Lung (tissue), 12 donors: ENCODE data around the gene LRRC1. TPM values are rescaled to one million over a fixed set of nuclear protein-coding genes. Genes with fewer than 3 reads are reported as not detected.

ENCODE experiments used
- ATAC-seq: fragments of 200-7000 bp; cut with Tn5 transposase; one replicate; pipeline ENCODE4 v1.9.1; 2020; ENCODE audit warnings: moderate number of reproducible peaks; ENCODE audit not compliant: insufficient read depth, low FRiP score
- DNase-seq, 3 donors: peaks; one replicate each; pipeline ENCODE4 v3.0.0-alpha.2; 2013 to 2017
- H3K27ac ChIP-seq, 2 donors: one replicate each; pipeline ENCODE4 v1.5.1; 2013; ENCODE audit warnings: mild to moderate bottlenecking in 2 of 2, moderate library complexity in 2 of 2, control low read depth in 1 of 2, inconsistent platforms in 1 of 2, low read depth in 1 of 2, low read length in 1 of 2
- H3K27me3 ChIP-seq, 3 donors: one replicate each; pipeline ENCODE4 v1.5.1; 2013; ENCODE audit warnings: low read length in 2 of 3; ENCODE audit not compliant: control insufficient read depth in 3 of 3, insufficient read depth in 3 of 3
- H3K36me3 ChIP-seq, 4 donors: one replicate each; pipeline ENCODE4 v1.5.1; 2013; ENCODE audit warnings: low read length in 4 of 4, mild to moderate bottlenecking in 1 of 4, moderate library complexity in 1 of 4; ENCODE audit not compliant: control insufficient read depth in 4 of 4, insufficient read depth in 4 of 4
- H3K4me1 ChIP-seq, 5 donors: one replicate each; pipeline ENCODE4 v1.5.1; 2013; ENCODE audit warnings: low read length in 5 of 5, mild to moderate bottlenecking in 2 of 5, moderate library complexity in 1 of 5; ENCODE audit not compliant: control insufficient read depth in 5 of 5, insufficient read depth in 5 of 5
- H3K4me3 ChIP-seq: one replicate; pipeline ENCODE4 v1.5.1; 2013; ENCODE audit warnings: mild to moderate bottlenecking, control low read depth, moderate library complexity
- H3K9ac ChIP-seq, 2 donors: one replicate each; pipeline ENCODE4 v1.5.1; 2013; ENCODE audit warnings: low read length in 2 of 2, control low read depth in 1 of 2; ENCODE audit not compliant: insufficient read depth in 1 of 2
- H3K9me3 ChIP-seq, 4 donors: one replicate each; pipeline ENCODE4 v1.5.1; 2013; ENCODE audit warnings: low read length in 3 of 4, mild to moderate bottlenecking in 1 of 4, moderate library complexity in 1 of 4; ENCODE audit not compliant: control insufficient read depth in 4 of 4, insufficient read depth in 3 of 4
- CTCF ChIP-seq: IDR thresholded peaks from 2 replicates; pipeline ENCODE4 v1.5.1; 2012; ENCODE audit warnings: mild to moderate bottlenecking; ENCODE audit errors: control extremely low read depth, extremely low read depth
- WGBS, 2 donors: extraction: QIAGEN DNeasy Blood & Tissue Kit; methylation state at CpG; one replicate each; pipeline ENCODE4 v1.1.7; 2013; 5-methylcytosine and 5-hydroxymethylcytosine counted together
- polyA plus RNA-seq, 2 donors: library from polyadenylated mRNA; stranded (reverse); fragments of 200-250 nt; gene quantifications; one replicate each; pipeline ENCODE4 v1.2.1, GENCODE V29; 2013
- total RNA-seq, 2 donors: library from RNA; depleted of rRNA in 1 of 2; stranded (reverse); fragments of >200 nt in 1 of 2; gene quantifications; one replicate each; pipeline ENCODE4 v1.2.1, GENCODE V29; 2014 to 2021
- donor health status: control.
- donor health status: control.
- donor health status: Bipolar disorder and iron deficiency.
- donor health status: healthy.
- donor health status: DM: yes; HTN: yes; CAD: no.

The LRRC1 gene
- total and polyA plus RNA-seq, 4 donors: 4.8 to 19.9 (median 9.9) TPM

GRCh38 chr6:53831081-53831869 is 36.5 kb downstream of the LRRC1 start:
- DNase-seq (no peak), ATAC-seq (no peak)
- H3K4me3 ChIP-seq: no peak overlapping the region
- H3K9ac ChIP-seq: no peak overlapping the region
- H3K9me3 ChIP-seq: no peaks in the 10 kb centered on the region
- 95 to 98% methylated on average over 5 of the region's 5 CpGs for WGBS, 2 donors
- H3K27me3 ChIP-seq: no peaks in the 10 kb centered on the region
- no peak for TF ChIP-seq CTCF
- no peak overlapping the region for H3K27ac ChIP-seq
- peaks cover 0 to 4% (median 0%) of the 10 kb centered on the region in 5 donors for H3K4me1 ChIP-seq
- no peaks in the 10 kb centered on the region for H3K36me3 ChIP-seq

GRCh38 chr6:53831936-53832660 is 37.3 kb downstream of the LRRC1 start:
- Histone ChIP-seq H3K4me1 (peaks cover 0 to 4% (median 0%) of the 10 kb centered on the region in 5 donors), H3K9me3 (no peaks in the 10 kb centered on the region), H3K4me3 (no peak overlapping the region), H3K36me3 (no peaks in the 10 kb centered on the region), H3K9ac (no peak overlapping the region), H3K27ac (no peak overlapping the region), H3K27me3 (no peaks in the 10 kb centered on the region)
- DNase-seq (no peak), ATAC-seq (no peak)
- TF ChIP-seq CTCF: no peak
- 92% methylated on average over 6 of the region's 6 CpGs for WGBS, 2 donors

DNA sequence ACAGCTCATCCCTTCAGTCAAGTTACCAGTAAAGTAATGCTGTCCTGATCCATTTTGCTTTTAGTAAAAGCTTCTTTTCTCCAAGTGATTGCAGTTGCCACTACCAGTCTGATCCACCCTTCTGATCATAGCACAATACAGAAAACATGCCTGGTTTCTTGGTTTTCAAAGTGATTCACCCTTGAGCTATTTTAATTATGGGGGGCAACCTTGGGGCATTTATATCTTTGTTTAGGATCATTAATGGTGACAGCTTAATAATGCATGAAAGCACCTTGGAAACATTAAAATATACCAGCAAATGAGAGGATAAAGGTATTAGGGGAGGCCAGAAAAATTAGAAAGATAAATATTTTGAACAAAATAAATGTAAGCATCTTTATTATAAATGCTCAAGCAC is 38.4 kb downstream of the LRRC1 start:
- H3K9ac ChIP-seq: no peak overlapping the region
- no peaks in the 10 kb centered on the region for H3K36me3 ChIP-seq
- no peaks in the 10 kb centered on the region for H3K27me3 ChIP-seq
- H3K4me3 ChIP-seq: no peak overlapping the region
- H3K9me3 ChIP-seq: no peaks in the 10 kb centered on the region
- H3K27ac ChIP-seq: no peak overlapping the region
- H3K4me1 ChIP-seq: peaks cover 0 to 7% (median 0%) of the 10 kb centered on the region in 5 donors
- no peak for ATAC-seq
- no peak for TF ChIP-seq CTCF
- DNase-seq: no peak
